Spinal cord (tissue), 10 donors: ENCODE results near the gene TFDP1. TPM values are rescaled to one million over a fixed set of nuclear protein-coding genes. Genes with fewer than 3 reads are reported as not detected.

Source experiments
- DNase-seq, 6 donors: peaks; one replicate each; pipeline versions ENCODE4 v3.0.0 to v3.0.0-alpha.2; 2013 to 2015; ENCODE audit warnings: low spot score in 6 of 6, low read depth in 4 of 6
- H3K27ac ChIP-seq: one replicate; pipeline ENCODE4 v1.5.1; 2013; ENCODE audit warnings: low read depth, low read length, control low read depth
- H3K27me3 ChIP-seq: one replicate; pipeline ENCODE4 v1.6.1; 2013; ENCODE audit warnings: low read length; ENCODE audit not compliant: control insufficient read depth, insufficient read depth
- H3K36me3 ChIP-seq: one replicate; pipeline ENCODE4 v1.6.1; 2013; ENCODE audit warnings: low read length; ENCODE audit not compliant: control insufficient read depth, insufficient read depth
- H3K4me1 ChIP-seq: one replicate; pipeline ENCODE4 v1.6.1; 2013; ENCODE audit warnings: low read length; ENCODE audit not compliant: control insufficient read depth, insufficient read depth
- H3K4me3 ChIP-seq: one replicate; pipeline ENCODE4 v1.5.1; 2013; ENCODE audit warnings: low read depth, low read length, control low read depth
- H3K9me3 ChIP-seq: one replicate; pipeline ENCODE4 v1.6.1; 2013; ENCODE audit warnings: low read length; ENCODE audit not compliant: control insufficient read depth, insufficient read depth
- WGBS: methylation state at CpG from one replicate; pipeline ENCODE4 v1.1.5; 2013; ENCODE audit warnings: missing lambda C conversion rate; ENCODE audit not compliant: insufficient coverage; 5-methylcytosine and 5-hydroxymethylcytosine counted together
- polyA plus RNA-seq, 2 donors: library from polyadenylated mRNA; unstranded; fragments of 120-200 nt; gene quantifications; one replicate each; pipeline ENCODE4 v1.2.1, GENCODE V29; 2013; ENCODE audit not compliant: insufficient read length in 2 of 2
- total RNA-seq, 2 donors: library from RNA; depleted of rRNA in 1 of 2; stranded (reverse); fragments of 120-200 nt in 1 of 2; fragments of >200 nt in 1 of 2; gene quantifications; one replicate each; pipeline versions ENCODE4 v1.2.3 to v1.2.4, GENCODE V29; 2013 to 2014
- donor health status: healthy.

TFDP1 gene
- total and polyA plus RNA-seq, 4 donors: 43.9 to 87.7 (median 63.8) TPM

DNA sequence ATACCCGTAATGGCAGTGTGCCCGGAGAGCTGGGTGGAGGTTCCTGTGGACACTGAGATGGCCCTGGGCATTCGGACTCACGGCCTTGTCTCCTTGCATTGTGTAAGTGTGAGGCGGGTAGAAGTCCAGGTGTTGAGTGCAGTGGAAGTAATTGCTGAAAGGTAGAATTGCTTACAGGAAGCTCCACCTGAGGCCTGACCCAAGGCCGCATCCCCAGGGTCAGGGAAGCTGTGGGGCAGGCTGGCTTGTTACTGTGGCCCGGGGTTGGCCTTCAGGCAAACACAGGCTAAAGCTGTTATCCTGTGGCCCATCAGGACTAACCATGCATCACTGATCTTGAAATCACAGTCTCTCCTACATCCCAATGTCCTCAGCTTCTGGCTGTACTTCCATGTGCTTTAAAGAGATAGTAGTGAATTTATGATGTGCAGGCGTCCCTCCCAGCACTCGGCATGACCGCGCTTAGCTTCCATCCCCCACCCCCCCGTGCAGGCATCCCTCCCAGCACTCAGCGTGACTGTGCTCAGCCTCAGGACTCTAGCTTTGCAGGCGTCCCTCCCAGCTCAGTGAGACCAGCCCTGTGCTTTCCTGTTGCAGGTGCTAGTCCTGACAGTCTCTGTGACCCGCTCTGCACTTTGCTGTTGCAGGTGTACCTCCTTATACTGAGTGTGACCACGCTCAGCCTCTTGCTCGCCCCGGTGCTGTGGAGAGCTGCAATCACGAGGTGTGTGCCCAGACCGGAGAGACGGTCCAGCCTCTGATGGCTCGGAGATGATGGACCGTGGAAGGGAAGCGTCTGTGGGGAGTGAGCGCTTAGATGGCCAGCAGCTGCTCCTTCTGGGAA is 35.6 kb upstream of the TFDP1 start:
- Histone ChIP-seq H3K27me3 (no peaks in the 10 kb centered on the region), H3K36me3 (peaks cover 72% of the 10 kb centered on the region), H3K27ac (no peak overlapping the region), H3K4me3 (no peak overlapping the region), H3K4me1 (peaks cover 42% of the 10 kb centered on the region), H3K9me3 (no peaks in the 10 kb centered on the region)
- WGBS: 72% methylated on average over 20 of the region's 25 CpGs
- peak in 1 of 6 donors; percentile 32 for DNase-seq

DNA sequence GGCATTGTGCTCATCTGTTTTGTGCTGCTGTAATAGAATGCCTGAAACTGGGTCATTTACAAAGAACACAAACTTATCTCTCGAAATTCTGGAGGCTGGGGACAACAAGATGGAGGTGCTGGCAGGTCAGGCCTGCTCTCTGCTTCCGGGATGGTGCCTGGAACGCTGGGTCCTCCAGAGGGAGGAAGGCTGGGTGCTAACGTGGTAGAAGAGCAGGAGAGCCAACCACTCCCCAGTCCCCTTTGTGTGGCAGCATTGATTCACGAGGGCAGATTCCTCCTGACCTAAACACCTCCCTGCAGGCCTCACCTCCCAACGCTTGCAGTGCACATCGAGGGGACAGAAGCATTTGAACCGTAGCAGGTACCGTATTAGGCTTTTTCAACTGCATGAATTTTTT is 34.1 kb upstream of the TFDP1 start:
- no peak for DNase-seq
- Histone ChIP-seq H3K4me1 (peaks cover 41% of the 10 kb centered on the region), H3K27ac (no peak overlapping the region), H3K9me3 (no peaks in the 10 kb centered on the region), H3K4me3 (no peak overlapping the region), H3K27me3 (no peaks in the 10 kb centered on the region), H3K36me3 (peaks cover 65% of the 10 kb centered on the region)
- 71% methylated on average over 3 of the region's 9 CpGs for WGBS

DNA sequence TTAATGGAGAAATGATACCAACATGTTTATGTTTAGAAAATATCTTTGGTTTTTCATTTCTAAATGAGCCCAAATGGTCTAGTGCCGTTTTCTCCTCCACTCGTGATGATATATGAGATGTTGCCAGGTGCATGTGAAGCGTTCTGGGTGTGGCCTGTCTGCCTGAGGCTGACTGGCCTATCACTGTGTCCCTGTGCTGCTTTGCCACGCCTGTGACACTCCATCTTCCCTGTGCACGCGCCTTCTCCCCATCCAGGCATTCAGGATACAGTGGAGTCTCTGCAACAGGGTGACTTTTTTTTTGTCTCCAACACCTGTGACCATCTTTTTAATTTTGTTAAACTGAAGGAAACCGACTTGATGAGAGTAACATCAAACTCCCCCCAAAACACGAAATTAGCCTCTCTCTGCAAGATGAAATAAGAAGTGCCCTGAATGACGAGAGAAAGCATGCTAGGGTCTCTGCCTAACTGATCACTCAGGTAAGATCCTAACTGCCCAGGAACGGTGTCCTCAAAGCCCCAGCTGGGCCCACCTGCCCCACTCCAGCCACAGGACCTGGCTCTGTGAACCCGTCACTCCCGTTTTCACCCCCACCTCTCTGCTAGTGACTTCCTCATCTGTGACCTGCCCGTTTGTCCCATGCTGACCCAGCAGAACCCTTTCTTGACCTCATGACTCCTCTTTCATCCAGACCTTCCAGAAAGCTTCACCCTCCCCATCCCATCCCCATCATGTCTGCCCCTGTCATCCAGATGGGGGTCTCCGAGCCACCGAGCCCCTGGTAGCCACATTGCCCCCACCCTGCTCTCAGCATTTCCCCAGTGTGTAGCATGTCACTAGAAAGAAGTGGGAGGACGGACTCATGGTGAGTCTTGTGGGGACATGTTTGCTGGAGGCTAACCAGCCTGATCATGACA is 33.2 kb upstream of the TFDP1 start:
- WGBS: 88% methylated on average over 13 of the region's 16 CpGs
- H3K9me3 ChIP-seq: no peaks in the 10 kb centered on the region
- H3K4me3 ChIP-seq: no peak overlapping the region
- H3K27ac ChIP-seq: no peak overlapping the region
- DNase-seq: no peak
- H3K36me3 ChIP-seq: peaks cover 56% of the 10 kb centered on the region
- no peaks in the 10 kb centered on the region for H3K27me3 ChIP-seq
- H3K4me1 ChIP-seq: peaks cover 32% of the 10 kb centered on the region

DNA sequence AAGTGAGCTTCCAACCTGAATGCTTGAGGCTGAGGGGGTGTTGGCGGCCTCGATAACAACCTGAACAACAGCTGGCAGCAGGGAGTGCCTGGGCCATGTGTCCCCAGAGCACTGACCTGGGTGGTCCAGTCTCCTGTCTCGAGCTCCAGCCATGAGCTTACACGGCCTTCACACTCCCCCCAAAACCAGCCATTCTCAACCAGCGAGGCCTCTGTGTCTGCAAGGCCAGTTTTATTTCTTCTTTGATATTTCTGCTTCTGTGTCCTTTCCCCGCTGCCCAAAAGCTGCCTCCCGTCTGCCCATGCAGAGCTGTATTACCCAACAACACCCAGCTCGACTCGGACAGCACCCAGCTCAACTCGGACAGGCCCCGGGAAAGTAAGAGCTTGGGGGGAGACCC is 32.5 kb upstream of the TFDP1 start:
- H3K27ac ChIP-seq: no peak overlapping the region
- H3K4me3 ChIP-seq: no peak overlapping the region
- no peak for DNase-seq
- H3K27me3 ChIP-seq: no peaks in the 10 kb centered on the region
- H3K4me1 ChIP-seq: peaks cover 25% of the 10 kb centered on the region
- 98% methylated on average over 7 of the region's 11 CpGs for WGBS
- H3K36me3 ChIP-seq: peaks cover 49% of the 10 kb centered on the region
- H3K9me3 ChIP-seq: no peaks in the 10 kb centered on the region

DNA sequence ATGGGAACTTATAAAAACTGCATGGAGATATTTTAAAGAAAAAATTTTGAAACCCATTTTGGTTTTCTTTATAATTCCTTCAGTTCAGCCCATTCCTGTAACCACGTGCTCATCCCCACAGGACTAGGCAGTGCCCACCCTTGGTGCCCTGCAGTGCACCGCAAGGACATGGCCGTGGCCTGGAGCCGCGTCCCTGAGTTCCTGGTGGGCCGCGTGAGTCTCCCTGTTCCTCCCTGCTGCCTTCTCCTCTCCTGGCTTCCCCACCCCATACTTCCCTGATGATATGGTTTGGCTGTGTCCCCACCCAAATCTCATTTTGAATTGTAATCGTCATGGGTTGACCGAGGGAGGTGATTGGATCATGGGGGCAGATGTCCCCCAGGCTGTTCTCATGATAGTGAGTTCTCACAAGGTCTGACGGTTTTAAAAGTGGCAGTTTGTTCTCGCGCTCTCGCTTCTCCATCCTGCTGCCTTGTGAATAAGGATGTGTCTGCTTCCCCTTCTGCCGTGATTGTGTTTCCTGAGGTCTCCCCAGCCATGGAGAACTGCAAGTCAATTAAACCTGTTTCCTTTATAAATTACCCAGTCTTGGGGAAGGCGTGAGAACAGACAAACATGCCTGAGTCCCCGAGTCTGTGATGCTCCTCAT is 31.6 kb upstream of the TFDP1 start:
- Histone ChIP-seq H3K27ac (no peak overlapping the region), H3K4me3 (no peak overlapping the region), H3K4me1 (peaks cover 17% of the 10 kb centered on the region), H3K9me3 (no peaks in the 10 kb centered on the region), H3K27me3 (no peaks in the 10 kb centered on the region), H3K36me3 (peaks cover 46% of the 10 kb centered on the region)
- WGBS: 85% methylated on average over 14 of the region's 16 CpGs
- no peak for DNase-seq

DNA sequence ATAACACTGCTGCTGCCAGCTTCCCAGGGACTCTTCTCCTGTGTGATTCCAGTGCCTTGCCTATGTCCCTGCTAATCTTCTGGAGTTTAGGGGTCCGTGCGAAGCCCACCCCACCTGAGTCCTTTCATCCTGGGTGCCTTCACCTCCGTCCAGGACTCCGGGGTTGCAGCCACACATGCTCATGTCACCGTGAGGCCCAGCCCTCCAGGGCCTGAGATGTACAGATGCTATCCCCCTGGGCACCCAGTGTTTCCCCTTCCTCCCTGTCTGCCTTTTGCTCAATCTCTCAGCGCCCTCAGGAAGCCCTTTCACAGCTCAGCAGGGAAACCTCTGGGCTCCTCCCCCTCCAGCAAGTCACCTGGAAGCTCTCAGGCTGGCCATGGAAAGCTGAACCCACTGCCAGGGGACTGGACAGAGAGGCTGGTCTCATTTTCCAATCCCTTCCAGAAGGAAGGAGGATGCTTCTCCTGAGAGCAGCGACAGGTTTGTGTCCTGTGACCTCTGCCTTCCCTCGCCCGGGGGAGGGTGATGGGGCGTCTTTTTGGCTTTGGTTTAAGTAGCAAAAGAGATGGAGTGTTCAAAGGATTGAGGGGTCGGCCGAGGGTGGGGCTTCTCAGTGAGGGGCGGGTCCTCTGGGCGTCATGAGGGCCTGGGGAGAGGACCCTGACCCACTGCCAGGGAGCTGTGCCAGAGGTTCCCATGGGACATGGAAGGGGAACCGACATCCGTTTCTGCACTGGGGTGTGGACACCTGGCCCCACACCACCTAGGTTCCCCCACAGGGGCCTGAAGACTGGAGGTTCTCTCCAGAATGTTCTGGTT is 30.8 kb upstream of the TFDP1 start:
- no peak overlapping the region for H3K27ac ChIP-seq
- peaks cover 41% of the 10 kb centered on the region for H3K36me3 ChIP-seq
- H3K4me1 ChIP-seq: peaks cover 9% of the 10 kb centered on the region
- H3K27me3 ChIP-seq: no peaks in the 10 kb centered on the region
- H3K9me3 ChIP-seq: no peaks in the 10 kb centered on the region
- no peak for DNase-seq
- H3K4me3 ChIP-seq: no peak overlapping the region
- 90% methylated on average over 14 of the region's 16 CpGs for WGBS

DNA sequence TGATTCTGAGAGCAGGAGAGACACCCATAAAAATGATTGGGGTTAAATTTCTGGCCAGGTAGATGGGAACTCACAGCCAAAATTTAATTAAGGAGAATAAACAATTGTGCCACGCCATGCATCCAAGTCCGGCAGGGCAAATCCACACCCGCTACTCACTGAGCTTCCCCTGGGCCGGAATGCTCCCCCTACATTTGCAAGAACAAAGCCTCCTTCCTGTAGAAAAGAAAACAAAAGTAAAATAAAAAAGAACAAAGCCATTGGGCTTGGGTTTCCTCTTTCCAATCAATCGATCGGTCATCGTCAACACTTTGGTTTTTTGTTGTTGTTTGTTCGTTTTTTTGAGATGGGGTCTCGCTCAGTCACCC is 30.2 kb upstream of the TFDP1 start:
- no peak for DNase-seq
- Histone ChIP-seq H3K27me3 (no peaks in the 10 kb centered on the region), H3K4me3 (no peak overlapping the region), H3K4me1 (peaks cover 3% of the 10 kb centered on the region), H3K36me3 (peaks cover 35% of the 10 kb centered on the region), H3K27ac (no peak overlapping the region), H3K9me3 (no peaks in the 10 kb centered on the region)
- 100% methylated on average over 6 of the region's 9 CpGs for WGBS

DNA sequence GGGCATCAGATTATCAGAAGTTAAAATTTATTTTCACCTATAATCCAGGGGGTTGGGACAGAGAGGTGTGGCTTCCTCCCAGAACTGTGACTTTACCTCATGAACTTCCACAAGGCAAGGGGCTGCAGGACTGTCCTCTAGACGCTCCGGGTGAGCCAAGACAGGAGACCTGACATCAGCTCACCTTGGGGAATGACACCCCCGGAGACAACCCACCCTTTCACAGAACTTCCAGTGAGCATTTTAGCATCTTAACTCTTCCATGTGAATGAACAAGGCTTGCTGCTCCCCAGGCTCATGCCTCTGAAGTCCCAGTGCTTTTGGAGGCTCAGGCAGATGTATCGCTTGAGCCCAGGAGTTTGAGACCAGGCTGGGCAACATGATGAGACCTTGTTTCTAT is 29.4 kb upstream of the TFDP1 start:
- 100% methylated on average over 4 of the region's 4 CpGs for WGBS

DNA sequence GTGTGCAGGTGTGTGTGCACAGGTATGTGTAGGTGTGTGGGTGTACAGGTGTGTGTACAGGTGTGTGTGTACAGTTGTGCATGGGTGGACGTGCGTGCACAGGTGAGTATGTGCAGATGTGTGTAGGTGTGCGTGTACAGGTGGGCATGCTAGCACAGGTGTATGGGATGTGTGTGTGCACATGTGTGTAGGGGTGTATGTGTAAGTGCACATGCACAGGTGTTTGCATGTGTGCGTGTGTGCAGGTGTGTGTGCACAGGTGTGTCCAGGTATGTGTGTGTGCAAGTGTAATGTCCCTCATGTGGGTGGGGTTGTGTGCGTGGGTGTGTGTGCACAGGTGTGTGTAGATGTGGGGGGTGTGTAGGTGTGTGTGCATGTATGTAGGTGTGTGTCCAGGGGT is 27.5 kb upstream of the TFDP1 start:
- DNase-seq: no peak
- Histone ChIP-seq H3K36me3 (peaks cover 23% of the 10 kb centered on the region), H3K27me3 (no peaks in the 10 kb centered on the region), H3K4me1 (peaks cover 5% of the 10 kb centered on the region), H3K27ac (no peak overlapping the region), H3K4me3 (no peak overlapping the region), H3K9me3 (no peaks in the 10 kb centered on the region)
- WGBS: 95% methylated on average over 5 of the region's 5 CpGs

More for the DNA sequence above, 29.4 kb upstream of the TFDP1 start:
- Histone ChIP-seq H3K27ac (no peak overlapping the region), H3K4me3 (no peak overlapping the region), H3K9me3 (no peaks in the 10 kb centered on the region), H3K4me1 (no peaks in the 10 kb centered on the region), H3K36me3 (peaks cover 34% of the 10 kb centered on the region), H3K27me3 (no peaks in the 10 kb centered on the region)
- no peak for DNase-seq
